AG04449 (cell line): Measurements from ENCODE around the gene NLGN4Y.

ENCODE experiments used
- CTCF ChIA-PET: fragments of 350-600 bp; formaldehyde crosslinking; extraction: SDS; loops from one replicate; lab custom pipeline; 2021; ENCODE audit warnings: antibody characterized with exemption; lab: Yijun Ruan, JAX
- POLR2A ChIA-PET: fragments of 400-600, 350-600 bp; formaldehyde crosslinking; extraction: SDS; loops from one replicate; lab custom pipeline; 2020; ENCODE audit warnings: antibody characterized with exemption, inconsistent platforms; lab: Yijun Ruan, JAX
- DNase-seq: peaks from one replicate; pipeline ENCODE4 v3.0.0-alpha.2; 2010; ENCODE audit warnings: low read depth, low spot score
- H3K4me3 ChIP-seq: 2 replicates; pipeline ENCODE4 v1.5.1; 2011; ENCODE audit warnings: low read depth, mild to moderate bottlenecking, control low read depth, low read length
- TF ChIP-seq, protein P1 (sequence below): IDR thresholded peaks from one replicate; pipeline ENCODE4 v1.5.1; 2011; ENCODE audit warnings: mild to moderate bottlenecking, moderate library complexity, low read length, control low read depth, inconsistent platforms; ENCODE audit not compliant: insufficient read depth; ENCODE audit errors: missing control alignments

Gene NLGN4Y

DNA sequence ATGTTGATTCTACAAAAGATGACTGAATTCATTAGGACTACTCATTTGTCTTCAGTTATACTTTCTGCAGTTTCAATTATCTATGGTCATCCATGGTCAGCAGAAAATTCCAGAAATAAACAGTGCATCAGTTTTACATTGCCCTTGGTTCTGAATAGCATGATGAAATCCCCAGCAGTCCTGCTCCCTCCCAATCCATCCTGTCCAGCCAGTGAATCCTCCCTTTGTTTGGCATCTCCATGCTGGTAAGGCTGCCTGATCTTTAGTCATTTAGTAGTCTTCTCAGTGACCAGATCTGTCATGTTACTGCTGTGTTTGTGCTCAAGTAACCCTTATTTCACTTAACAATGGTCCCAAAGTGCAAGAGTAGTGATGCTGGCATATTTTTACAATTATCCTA lies 239.3 kb downstream of the NLGN4Y start:
- H3K4me3 ChIP-seq = no peak overlapping the region
- TF ChIP-seq, protein P1, sequence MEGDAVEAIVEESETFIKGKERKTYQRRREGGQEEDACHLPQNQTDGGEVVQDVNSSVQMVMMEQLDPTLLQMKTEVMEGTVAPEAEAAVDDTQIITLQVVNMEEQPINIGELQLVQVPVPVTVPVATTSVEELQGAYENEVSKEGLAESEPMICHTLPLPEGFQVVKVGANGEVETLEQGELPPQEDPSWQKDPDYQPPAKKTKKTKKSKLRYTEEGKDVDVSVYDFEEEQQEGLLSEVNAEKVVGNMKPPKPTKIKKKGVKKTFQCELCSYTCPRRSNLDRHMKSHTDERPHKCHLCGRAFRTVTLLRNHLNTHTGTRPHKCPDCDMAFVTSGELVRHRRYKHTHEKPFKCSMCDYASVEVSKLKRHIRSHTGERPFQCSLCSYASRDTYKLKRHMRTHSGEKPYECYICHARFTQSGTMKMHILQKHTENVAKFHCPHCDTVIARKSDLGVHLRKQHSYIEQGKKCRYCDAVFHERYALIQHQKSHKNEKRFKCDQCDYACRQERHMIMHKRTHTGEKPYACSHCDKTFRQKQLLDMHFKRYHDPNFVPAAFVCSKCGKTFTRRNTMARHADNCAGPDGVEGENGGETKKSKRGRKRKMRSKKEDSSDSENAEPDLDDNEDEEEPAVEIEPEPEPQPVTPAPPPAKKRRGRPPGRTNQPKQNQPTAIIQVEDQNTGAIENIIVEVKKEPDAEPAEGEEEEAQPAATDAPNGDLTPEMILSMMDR = no peak
- ChIA-PET POLR2A (no interaction called here), CTCF (no interaction called here)
- no peak for DNase-seq

DNA sequence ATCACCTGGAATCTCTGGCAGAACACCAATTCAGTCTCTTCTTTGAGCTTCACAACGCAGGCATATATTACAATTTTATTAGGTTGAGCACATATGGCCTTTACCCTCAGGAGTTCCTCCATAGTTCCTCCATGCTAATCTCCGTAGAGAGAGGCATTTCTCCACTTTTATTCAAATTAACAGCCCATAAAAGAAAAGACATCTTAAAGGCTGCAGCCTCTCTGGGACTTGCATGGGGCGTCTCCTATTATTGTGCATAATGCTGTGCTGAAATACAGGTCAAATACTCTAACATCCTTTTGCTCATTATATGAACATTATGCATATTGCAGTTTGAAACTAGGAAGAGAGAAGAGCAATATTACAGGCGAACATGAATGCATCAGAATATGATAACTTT lies 253.9 kb downstream of the NLGN4Y start:
- ChIA-PET CTCF (no interaction called here), POLR2A (no interaction called here)
- TF ChIP-seq, protein P1 = no peak
- DNase-seq = no peak
- no peak overlapping the region for H3K4me3 ChIP-seq

DNA sequence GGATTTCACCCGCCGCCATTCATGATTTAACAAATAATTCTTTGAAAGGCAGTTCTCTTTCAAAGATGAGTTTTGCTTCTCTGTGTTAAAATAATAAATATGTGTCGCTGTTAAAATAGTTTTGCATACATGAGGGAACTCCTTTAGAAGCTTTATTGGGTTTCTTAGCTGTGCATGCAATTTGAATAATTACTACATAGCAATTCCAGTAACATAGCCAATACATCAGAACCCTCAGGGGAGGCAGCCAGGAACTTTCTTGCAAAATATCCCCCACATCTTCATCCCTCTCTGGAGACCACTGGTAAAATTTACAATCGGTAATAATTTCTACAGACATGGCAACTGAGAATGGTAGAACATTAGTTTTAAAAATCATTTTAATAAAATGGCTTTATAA lies 268.8 kb downstream of the NLGN4Y start:
- H3K4me3 ChIP-seq = no peak overlapping the region
- ChIA-PET POLR2A (no interaction called here), CTCF (no interaction called here)
- TF ChIP-seq, protein P1 = no peak
- no peak for DNase-seq

DNA sequence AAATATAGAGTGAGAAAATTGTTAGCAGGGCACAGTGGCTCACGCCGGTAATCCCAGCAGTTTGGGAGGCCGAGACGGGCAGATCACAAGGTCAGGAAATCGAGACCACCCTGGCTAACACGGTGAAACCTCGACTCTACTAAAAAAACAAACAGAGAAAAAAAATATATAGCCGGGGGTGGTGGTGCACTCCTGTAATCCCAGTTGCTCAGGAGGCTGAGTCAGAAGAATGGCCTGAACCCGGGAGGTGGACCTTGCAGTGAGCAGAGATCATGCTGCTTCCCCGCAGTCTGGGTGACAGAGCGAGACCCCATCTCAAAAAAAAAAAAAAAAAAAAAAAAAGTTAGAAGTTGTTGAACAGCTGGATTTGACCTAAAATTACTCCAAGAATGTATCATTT lies 269.3 kb downstream of the NLGN4Y start:
- no peak overlapping the region for H3K4me3 ChIP-seq
- DNase-seq = no peak
- TF ChIP-seq, protein P1 = no peak
- CTCF ChIA-PET = no interaction called here
- POLR2A ChIA-PET = no interaction called here

DNA sequence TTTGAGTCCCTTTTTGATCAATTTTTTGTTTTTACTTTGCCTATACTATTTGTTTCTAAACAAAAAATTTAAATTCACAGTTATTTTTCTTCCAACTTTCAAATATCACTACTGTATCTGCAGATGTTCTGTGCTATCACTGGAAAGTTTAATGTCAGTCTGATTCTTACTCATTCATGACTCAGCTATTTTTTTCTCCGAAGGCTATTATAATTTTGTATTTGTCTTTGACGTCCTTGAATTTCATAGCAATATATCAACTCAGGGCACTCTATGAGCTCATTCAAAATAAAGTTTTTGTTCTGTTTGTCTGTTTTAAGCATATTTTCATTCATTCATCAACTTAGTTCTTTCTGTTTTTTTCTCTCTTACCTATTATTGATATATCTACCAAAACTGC lies 273.7 kb downstream of the NLGN4Y start:
- no peak overlapping the region for H3K4me3 ChIP-seq
- ChIA-PET POLR2A (no interaction called here), CTCF (no interaction called here)
- DNase-seq = no peak
- TF ChIP-seq, protein P1 = no peak

DNA sequence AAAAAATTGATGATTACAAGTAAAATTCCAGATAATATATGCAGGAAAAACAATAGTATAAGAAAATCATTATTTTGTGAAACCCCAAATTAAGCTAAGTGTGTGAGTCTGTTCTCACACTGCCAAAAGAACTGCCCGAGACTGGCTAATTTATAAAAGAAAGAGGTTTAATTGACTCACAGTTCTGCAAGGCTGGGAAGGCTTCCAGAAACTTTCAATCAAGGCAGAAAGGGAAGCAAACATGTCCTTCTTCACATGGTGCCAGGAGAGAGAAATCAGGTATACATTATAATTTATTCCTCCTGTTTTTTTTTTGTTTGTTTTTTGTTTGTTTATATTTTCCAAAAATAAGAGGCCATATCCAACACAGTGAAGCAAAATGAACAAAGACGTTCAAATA lies 276.8 kb downstream of the NLGN4Y start:
- TF ChIP-seq, protein P1 = no peak
- no peak overlapping the region for H3K4me3 ChIP-seq
- ChIA-PET CTCF (no interaction called here), POLR2A (no interaction called here)
- no peak for DNase-seq
